Progenitor cell of endocrine pancreas (in vitro differentiated cells): ENCODE data around the gene EIF2D. TPM values are rescaled to one million over a fixed set of nuclear protein-coding genes. Genes with fewer than 3 reads are reported as not detected.

Source experiments
- DNase-seq: peaks from one replicate; pipeline ENCODE4 v3.0.0; 2021; ENCODE audit warnings: low spot score; ENCODE audit not compliant: unreplicated experiment
- H3K27ac Mint-ChIP-seq: 2 replicates; pipeline ENCODE4 v1.8.0; 2021; ENCODE audit warnings: mild to moderate bottlenecking, moderate library complexity, mixed read lengths
- H3K27me3 Mint-ChIP-seq: 2 replicates; pipeline ENCODE4 v1.8.0; 2021; ENCODE audit warnings: mixed read lengths
- H3K36me3 Mint-ChIP-seq: 2 replicates; pipeline ENCODE4 v1.8.0; 2022; ENCODE audit warnings: mixed read lengths; ENCODE audit not compliant: insufficient read depth
- H3K4me1 Mint-ChIP-seq: 2 replicates; pipeline ENCODE4 v1.8.0; 2021; ENCODE audit warnings: low read depth, mixed read lengths
- H3K4me3 Mint-ChIP-seq: 2 replicates; pipeline ENCODE4 v1.8.0; 2021; ENCODE audit warnings: low read depth, mild to moderate bottlenecking, moderate library complexity, mixed read lengths
- H3K9me3 Mint-ChIP-seq: 2 replicates; pipeline ENCODE4 v1.8.0; 2021; ENCODE audit warnings: low read depth, mixed read lengths
- CTCF ChIP-seq: fragments of 200-600 bp; sonication (generic); IDR thresholded peaks from one replicate; pipeline ENCODE4 v1.5.0; 2021; ENCODE audit warnings: antibody characterized with exemption, mild to moderate bottlenecking; ENCODE audit not compliant: unreplicated experiment
- total RNA-seq: library from RNA; stranded (reverse); gene quantifications from 2 replicates; pipeline ENCODE4 v1.2.1, GENCODE V29; 2021

Gene EIF2D
- total RNA-seq, 1 donor from 2014 or later: 36.8 TPM

GRCh38 chr1:206590025-206590758 is 22.1 kb downstream of the EIF2D start:
- H3K36me3 Mint-ChIP-seq: peaks cover 17% of the 10 kb centered on the region
- no peaks in the 10 kb centered on the region for H3K4me1 Mint-ChIP-seq
- H3K9me3 Mint-ChIP-seq: no peaks in the 10 kb centered on the region
- peak; percentile 55 for TF ChIP-seq CTCF
- no peaks in the 10 kb centered on the region for H3K27me3 Mint-ChIP-seq
- no peak overlapping the region for H3K4me3 Mint-ChIP-seq
- no peak for DNase-seq
- no peak overlapping the region for H3K27ac Mint-ChIP-seq

- TF ChIP-seq CTCF: no peak
- H3K9me3 Mint-ChIP-seq: no peaks in the 10 kb centered on the region
- no peaks in the 10 kb centered on the region for H3K4me1 Mint-ChIP-seq
- no peak overlapping the region for H3K4me3 Mint-ChIP-seq
- H3K27ac Mint-ChIP-seq: no peak overlapping the region
- no peaks in the 10 kb centered on the region for H3K27me3 Mint-ChIP-seq
- DNase-seq: no peak
- peaks cover 17% of the 10 kb centered on the region for H3K36me3 Mint-ChIP-seq
Measured at GRCh38 chr1:206589206-206589605, 23.1 kb downstream of the EIF2D start.

GRCh38 chr1:206588492-206588891 is 23.8 kb downstream of the EIF2D start:
- Mint-ChIP-seq H3K9me3 (no peaks in the 10 kb centered on the region), H3K4me1 (no peaks in the 10 kb centered on the region), H3K27me3 (peaks cover 1% of the 10 kb centered on the region), H3K36me3 (peaks cover 14% of the 10 kb centered on the region), H3K4me3 (no peak overlapping the region), H3K27ac (no peak overlapping the region)
- DNase-seq: no peak
- no peak for TF ChIP-seq CTCF

GRCh38 chr1:206587904-206588303 is 24.4 kb downstream of the EIF2D start:
- no peak overlapping the region for H3K27ac Mint-ChIP-seq
- no peak overlapping the region for H3K4me3 Mint-ChIP-seq
- H3K4me1 Mint-ChIP-seq: no peaks in the 10 kb centered on the region
- peaks cover 14% of the 10 kb centered on the region for H3K36me3 Mint-ChIP-seq
- peaks cover 2% of the 10 kb centered on the region for H3K27me3 Mint-ChIP-seq
- TF ChIP-seq CTCF: no peak
- no peaks in the 10 kb centered on the region for H3K9me3 Mint-ChIP-seq
- DNase-seq: no peak

GRCh38 chr1:206586501-206587445 is 25.5 kb downstream of the EIF2D start:
- no peaks in the 10 kb centered on the region for H3K9me3 Mint-ChIP-seq
- no peak for TF ChIP-seq CTCF
- H3K27ac Mint-ChIP-seq: no peak overlapping the region
- no peaks in the 10 kb centered on the region for H3K4me1 Mint-ChIP-seq
- H3K27me3 Mint-ChIP-seq: peaks cover 2% of the 10 kb centered on the region
- H3K36me3 Mint-ChIP-seq: peaks cover 7% of the 10 kb centered on the region
- no peak for DNase-seq
- no peak overlapping the region for H3K4me3 Mint-ChIP-seq
